ENCODE measurements around the gene IQCH.
"Not testable (repeated sequence)": the region's sequence is repeated elsewhere in the genome, so short reads cannot be mapped to it uniquely, and the experiment has no call there.

DNA sequence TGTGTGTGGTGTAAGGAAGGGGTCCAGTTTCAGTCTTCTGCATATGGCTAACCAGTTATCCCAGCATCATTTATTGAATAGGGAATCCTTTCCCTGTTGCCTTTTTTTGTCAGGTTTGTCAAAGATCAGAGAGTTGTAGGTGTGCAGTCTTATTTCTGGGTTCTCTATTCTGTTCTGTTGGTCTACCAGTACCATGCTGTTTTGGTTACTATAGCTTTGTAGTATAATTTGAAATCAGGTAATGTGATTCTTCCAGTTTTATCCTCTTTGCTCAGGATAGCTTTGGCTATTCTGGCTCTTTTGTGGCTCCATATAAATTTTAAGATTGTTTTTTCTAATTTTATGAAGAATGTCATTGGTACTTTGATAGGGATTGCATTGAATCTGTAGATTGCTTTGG is 31.0 kb downstream of the IQCH start:
- TF ChIP-seq POLR2AphosphoS5 (IDR thresholded peaks at IDR 0.05; ENCODE audit: borderline replicate concordance, low read depth, low read length); EZH2 (IDR thresholded peaks at IDR 0.05); FOXP2 (optimal IDR thresholded peaks at IDR 0.05; ENCODE audit: control extremely low read depth, extremely low read length, insufficient read depth): not testable (repeated sequence)
